Thyroid gland (tissue), 4 donors: Measurements from ENCODE around the gene CKMT1B.

Experiments
- POLR2A ChIP-seq, 2 donors: fragments of 450-650 bp; IDR thresholded peaks; one replicate each; pipeline ENCODE4 v1.6.1; 2017; ENCODE audit warnings: antibody characterized with exemption in 2 of 2, mild to moderate bottlenecking in 2 of 2, moderate library complexity in 1 of 2
- TF ChIP-seq, protein P1 (sequence below), 6 experiments: fragments of 200-600 bp in 3 of 6; fragments of 450-650 bp in 3 of 6; sonication (generic) in 3 of 6; IDR thresholded peaks; one replicate each; pipeline ENCODE4 v1.5.1; 2016 to 2019; ENCODE audit warnings: antibody characterized with exemption in 6 of 6, mild to moderate bottlenecking in 2 of 6, inconsistent platforms in 1 of 6, moderate library complexity in 1 of 6

DNA sequence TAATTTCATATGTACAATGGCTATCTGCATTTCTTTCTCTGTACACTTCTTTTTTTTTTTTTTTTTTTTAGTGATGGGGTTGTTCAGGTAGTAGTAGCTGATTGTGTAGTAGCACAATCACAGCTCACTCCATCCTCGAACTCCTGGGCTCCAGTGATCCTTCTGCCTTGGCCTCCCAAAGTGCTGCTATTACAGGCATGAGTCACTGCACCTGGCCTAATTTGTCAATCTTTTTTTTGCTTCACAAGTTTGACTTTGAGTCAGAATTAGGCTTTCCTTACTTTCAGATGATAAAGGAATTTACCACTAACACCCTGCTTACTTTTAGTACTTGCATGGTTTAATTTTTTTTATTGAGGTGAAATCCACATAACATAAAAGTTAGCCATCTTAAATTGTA, 48.4 kb upstream of the CKMT1B start:
- TF ChIP-seq, protein P1, sequence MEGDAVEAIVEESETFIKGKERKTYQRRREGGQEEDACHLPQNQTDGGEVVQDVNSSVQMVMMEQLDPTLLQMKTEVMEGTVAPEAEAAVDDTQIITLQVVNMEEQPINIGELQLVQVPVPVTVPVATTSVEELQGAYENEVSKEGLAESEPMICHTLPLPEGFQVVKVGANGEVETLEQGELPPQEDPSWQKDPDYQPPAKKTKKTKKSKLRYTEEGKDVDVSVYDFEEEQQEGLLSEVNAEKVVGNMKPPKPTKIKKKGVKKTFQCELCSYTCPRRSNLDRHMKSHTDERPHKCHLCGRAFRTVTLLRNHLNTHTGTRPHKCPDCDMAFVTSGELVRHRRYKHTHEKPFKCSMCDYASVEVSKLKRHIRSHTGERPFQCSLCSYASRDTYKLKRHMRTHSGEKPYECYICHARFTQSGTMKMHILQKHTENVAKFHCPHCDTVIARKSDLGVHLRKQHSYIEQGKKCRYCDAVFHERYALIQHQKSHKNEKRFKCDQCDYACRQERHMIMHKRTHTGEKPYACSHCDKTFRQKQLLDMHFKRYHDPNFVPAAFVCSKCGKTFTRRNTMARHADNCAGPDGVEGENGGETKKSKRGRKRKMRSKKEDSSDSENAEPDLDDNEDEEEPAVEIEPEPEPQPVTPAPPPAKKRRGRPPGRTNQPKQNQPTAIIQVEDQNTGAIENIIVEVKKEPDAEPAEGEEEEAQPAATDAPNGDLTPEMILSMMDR (IDR thresholded peaks at IDR 0.05): no peak
- TF ChIP-seq POLR2A (IDR thresholded peaks at IDR 0.05): no peak
